GM18867 (cell line): ENCODE data around the gene RNF19B.

Experiments
- ATAC-seq: cut with Tn5 transposase; IDR thresholded peaks from one replicate; pipeline ENCODE4 v1.9.1; 2021; ENCODE audit warnings: mild to moderate bottlenecking, moderate library complexity; ENCODE audit not compliant: unreplicated experiment

Gene RNF19B

GRCh38 chr1:32971156-32971555 is 6.5 kb upstream of the RNF19B start:
- no peak for ATAC-seq

GRCh38 chr1:32969566-32969965 is 5.0 kb upstream of the RNF19B start:
- ATAC-seq: no peak

GRCh38 chr1:32967888-32968568 is 3.4 kb upstream of the RNF19B start:
- no peak for ATAC-seq

- no peak for ATAC-seq
Measured at GRCh38 chr1:32966900-32967299, 2.3 kb upstream of the RNF19B start.

GRCh38 chr1:32965251-32965747 is 690 bp upstream of the RNF19B start:
- no peak for ATAC-seq

GRCh38 chr1:32963746-32964460 is 706 bp downstream of the RNF19B start:
- peak; percentile 31 for ATAC-seq

GRCh38 chr1:32962248-32962896 is 2.2 kb downstream of the RNF19B start:
- no peak for ATAC-seq

GRCh38 chr1:32960819-32961355 is 3.7 kb downstream of the RNF19B start:
- no peak for ATAC-seq

- no peak for ATAC-seq
Measured at GRCh38 chr1:32960342-32960741, 4.3 kb downstream of the RNF19B start.

- no peak for ATAC-seq
Measured at GRCh38 chr1:32958827-32959226, 5.8 kb downstream of the RNF19B start.

GRCh38 chr1:32957017-32957416 is 7.6 kb downstream of the RNF19B start:
- ATAC-seq: no peak

GRCh38 chr1:32954168-32954567 is 10.4 kb downstream of the RNF19B start:
- no peak for ATAC-seq

- no peak for ATAC-seq
Measured at GRCh38 chr1:32953495-32953894, 11.1 kb downstream of the RNF19B start.

GRCh38 chr1:32949519-32949918 is 15.1 kb downstream of the RNF19B start:
- ATAC-seq: no peak

GRCh38 chr1:32948905-32949304 is 15.7 kb downstream of the RNF19B start:
- no peak for ATAC-seq

- no peak for ATAC-seq
Measured at GRCh38 chr1:32948390-32948722, 16.3 kb downstream of the RNF19B start.

- ATAC-seq: no peak
Measured at GRCh38 chr1:32947669-32948389, 16.8 kb downstream of the RNF19B start.

GRCh38 chr1:32946413-32946812 is 18.2 kb downstream of the RNF19B start:
- no peak for ATAC-seq

- no peak for ATAC-seq
Measured at GRCh38 chr1:32944180-32944579, 20.4 kb downstream of the RNF19B start.

- ATAC-seq: no peak
Measured at GRCh38 chr1:32939655-32940371, 24.8 kb downstream of the RNF19B start.
